HG02759 (cell line): Measurements from ENCODE around the gene ULBP2.

Experiments
- ATAC-seq: cut with Tn5 transposase; IDR thresholded peaks from one replicate; pipeline ENCODE4 v1.9.1; 2021; ENCODE audit warnings: mild to moderate bottlenecking, moderate library complexity; ENCODE audit not compliant: unreplicated experiment

Gene ULBP2

DNA sequence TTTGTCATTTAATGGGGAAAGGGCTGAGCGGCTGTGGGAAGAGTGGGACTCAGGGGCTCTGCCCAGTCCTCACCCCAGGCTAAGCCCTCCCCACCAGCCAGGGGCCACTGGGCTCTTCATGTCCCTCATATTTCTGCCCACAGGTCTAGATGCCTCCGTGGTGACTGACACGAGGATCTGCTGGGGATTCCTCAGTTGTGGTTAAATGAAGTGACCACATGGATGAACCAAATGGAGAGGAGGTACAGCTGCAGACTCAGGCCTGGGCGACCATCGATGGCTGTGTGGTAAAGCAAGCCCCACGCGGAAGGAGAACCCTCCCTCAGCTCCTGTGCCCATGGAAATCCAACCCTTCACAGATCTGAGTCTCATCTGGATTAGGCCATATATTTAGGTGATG, 54.2 kb downstream of the ULBP2 start:
- no peak for ATAC-seq
